C4-2B (cell line): ENCODE results near the gene AGL.

Experiments used
- CTCF ChIP-seq: fragments of 450-650 bp; conservative IDR thresholded peaks from 2 replicates; pipeline ENCODE4 v1.5.1; 2017; ENCODE audit warnings: mild to moderate bottlenecking
- ZFX ChIP-seq: fragments of 450-650 bp; IDR thresholded peaks from 2 replicates; pipeline ENCODE4 v1.6.1; 2017

GRCh38 chr1:99943223-99943794 is 93.1 kb downstream of the AGL start:
- no peak for TF ChIP-seq CTCF
- TF ChIP-seq ZFX: no peak
